Stimulated activated CD4-positive, alpha-beta T cell treated with anti-CD3 and anti-CD28 coated beads, Interleukin-2, amount 100 ng/mL, for 48 hours (primary cell): ENCODE data around the gene RNF130.

Experiments
- DNase-seq, 2 donors: peaks; one replicate each; pipeline ENCODE4 v3.0.0-alpha.2; 2020

Gene RNF130

DNA sequence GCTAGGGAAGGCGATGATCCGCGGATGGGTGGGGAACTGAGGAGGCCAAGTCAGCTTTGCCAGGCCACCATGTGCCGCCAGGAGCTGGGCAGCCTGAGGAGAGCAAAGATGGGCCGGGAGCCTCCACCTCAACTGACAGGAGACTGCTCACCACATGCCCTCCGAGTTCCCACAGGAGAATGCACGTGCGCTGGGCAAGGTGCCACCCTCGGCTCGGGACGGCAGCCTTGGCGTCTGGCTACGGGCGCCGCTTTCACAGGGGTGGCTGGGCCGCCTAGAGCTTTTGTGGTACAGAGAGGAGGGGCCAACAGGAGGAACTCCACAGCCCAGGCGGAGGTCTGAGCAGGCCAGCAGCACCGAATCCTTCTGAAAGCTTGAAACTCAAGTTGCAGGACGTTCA lies 158.6 kb downstream of the RNF130 start:
- DNase-seq, result no peak

DNA sequence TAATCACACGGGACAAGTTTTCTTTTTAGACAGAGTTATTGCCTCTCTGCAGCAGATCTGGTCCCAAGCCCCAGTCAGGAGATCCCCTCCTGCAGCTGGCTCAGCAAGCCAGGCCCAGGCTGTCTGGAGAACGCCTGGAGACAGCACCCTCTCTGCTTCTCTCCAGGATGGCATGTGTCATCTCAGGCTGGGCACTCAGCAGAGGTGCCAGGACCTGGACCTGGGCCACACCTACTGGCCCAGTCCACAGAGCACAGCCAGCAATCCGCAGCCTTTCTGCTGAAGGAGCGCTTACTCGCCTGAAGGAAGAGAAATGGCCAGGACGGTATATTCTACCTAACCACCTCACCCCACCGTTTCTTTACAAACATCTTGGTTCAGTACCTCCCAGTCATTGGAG lies 159.2 kb downstream of the RNF130 start:
- no peak for DNase-seq

DNA sequence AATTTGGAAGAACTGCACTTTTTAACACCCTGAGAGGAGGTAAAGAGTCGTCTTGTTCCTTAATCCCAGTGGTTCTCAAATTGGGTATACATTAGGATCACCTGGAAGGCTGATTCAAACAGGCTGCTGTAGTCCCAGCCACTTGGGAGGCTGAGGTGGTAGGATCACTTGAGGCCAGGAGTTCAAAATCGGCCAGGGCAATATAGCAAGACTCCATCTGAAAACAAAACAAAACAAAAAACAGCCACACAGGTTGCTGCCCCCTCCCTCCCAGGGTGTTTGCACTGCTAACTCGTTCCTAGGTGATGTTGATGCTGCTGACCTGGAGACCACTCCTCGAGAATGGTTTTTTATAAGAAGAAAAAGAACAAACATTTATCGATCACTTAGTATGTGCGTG lies 162.3 kb downstream of the RNF130 start:
- no peak for DNase-seq

DNA sequence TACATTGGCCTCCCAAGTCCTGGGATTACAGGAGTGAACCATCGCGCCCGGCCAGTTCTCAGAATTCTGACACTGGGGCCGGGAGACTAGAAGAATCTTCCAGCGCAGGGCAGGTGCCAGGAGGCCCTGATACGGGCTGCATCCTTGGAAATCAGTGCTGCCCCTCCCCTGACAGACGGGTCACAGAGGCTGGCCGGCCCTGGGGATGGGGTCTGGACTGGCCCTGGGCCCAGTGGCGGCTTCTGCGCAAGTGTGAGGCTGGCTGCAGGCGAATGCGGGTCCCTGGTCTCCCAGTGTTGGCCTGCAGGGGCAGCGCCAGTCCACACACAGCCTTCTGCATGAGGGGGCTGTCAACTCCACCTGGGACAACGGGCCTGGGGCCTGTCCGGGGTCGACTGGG lies 163.0 kb downstream of the RNF130 start:
- DNase-seq, result no peak

DNA sequence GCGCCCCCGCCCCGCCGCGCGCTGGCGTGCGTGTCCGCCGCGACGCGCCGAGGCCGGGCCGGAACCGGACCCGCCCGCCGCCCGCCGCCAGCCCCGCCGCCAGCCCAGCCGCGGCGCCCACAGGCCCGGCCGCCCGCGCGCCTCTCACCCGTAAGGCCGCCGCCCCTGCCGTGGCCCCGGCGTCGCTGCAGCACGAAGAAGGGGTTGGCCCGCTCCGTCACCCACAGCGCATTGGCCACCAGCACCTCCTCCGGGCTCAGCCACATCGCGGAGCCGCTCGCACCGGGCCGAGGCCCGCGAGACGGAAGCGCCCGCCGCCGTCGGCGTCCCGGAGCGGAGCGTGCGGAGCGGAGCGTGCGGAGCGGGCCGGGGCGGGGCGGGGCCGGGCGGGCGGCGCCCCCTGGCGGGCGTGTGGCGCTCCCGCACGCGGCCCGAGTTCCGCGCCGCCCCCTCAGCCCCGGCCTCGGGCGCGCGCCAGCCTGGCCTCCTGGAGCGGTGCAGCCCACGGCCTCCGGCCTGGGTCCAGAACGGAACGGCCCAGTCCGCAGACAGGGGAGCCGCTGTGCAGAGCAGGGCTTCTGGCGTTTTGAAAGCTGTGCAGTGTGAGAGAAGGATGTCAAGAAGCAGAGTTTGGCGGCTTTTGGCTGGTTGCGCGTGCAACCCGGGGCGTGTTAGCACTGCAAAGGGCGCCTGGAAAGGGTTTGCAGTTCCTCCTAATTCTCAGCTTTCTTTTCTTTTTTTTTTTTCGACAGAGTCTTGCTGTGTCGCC lies 163.8 kb downstream of the RNF130 start, which contains the start of gene TBC1D9B:
Gene TBC1D9B (minus strand): TSS at position 342 of the 769 bp plus-strand sequence. CDS start 76 bp downstream, at position 266.
- DNase-seq, result peak; percentile 51 to 67

DNA sequence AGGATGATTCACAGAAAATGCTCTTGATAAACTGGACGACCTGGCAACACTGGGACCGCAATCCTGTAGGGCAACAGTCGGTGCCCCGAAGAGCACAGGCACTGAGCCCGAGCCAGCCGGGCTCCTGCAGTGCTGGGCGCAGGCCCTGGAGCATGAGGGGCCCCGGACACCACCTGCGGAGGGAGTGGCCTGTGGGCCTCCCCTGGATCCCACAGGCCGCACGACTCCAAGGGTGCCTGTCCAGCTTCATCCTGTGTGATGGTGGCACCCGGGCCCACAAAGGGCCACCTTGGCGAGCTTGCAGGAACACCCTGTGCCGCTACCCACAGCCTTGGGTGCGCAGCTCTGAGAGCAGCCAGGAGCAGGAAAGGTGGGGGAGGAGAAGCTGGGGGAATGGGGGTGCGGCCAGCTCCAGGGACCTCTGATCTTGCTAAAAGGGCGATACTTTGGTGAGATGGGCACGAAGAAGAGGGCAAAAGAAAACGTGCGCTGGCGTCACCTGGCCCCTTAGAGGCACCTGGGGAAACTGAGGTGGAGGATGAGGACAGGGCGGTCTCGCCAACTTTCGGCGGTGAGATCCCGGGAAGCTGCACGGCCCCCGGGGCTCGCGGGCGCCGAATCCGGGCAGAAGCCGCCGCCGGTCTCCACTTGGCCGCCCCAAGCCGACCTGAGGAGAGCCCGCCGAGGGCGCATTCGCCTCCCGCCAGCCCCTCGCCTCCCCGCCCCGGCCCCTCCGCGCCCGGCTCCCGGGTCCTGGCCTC lies 164.6 kb downstream of the RNF130 start:
- DNase-seq, result peak in 1 of 2 donors; percentile 13

DNA sequence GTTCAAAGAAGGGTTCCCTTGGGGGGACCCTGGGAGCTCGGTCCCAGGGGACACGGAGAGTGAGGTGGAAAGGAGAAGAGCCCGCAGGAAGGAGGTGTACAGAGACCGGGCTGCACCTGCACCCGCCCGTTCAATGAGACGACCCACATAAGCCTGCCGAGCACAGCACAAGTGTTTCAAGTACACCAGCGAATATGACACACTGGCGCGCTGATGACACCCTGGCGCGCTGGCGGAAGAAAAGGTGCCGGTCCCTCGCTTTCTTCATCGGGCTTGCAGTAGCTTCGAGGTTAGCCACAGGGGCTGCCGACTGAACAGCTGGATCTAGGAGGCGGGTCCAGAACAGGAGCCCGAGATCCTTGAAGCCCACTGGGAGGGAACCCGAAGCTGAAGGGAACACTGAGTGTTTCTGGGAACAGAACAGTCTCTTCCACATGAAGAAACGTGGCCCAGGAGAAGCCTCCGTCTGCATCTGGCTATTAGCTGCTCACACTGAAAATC lies 165.2 kb downstream of the RNF130 start:
- no peak for DNase-seq

DNA sequence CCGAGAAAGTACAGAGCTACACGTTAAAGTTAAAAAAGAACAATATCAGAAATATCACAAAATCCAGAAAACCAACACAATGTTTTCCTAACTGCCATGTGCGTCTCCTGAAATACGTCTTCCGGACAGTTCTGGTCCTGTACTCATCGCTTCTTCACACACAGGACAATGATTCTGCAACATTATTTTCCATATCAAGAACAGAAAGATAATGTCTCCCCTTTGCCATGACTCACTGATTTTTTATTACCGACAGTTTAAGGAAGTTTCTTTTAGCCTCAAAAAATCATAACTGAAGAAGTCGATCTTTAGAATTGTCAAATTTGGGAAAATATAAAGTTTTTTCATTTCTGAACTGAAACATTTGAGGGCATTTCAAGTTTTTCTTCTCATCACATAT lies 166.4 kb downstream of the RNF130 start:
- DNase-seq, result no peak
